GM12878 (cell line): Measurements from ENCODE around the gene PIEZO2. TPM values are rescaled to one million over a fixed set of nuclear protein-coding genes. Genes with fewer than 3 reads are reported as not detected.
A peak's percentile ranks its signal among the peaks of the same experiment; 100 is the strongest.

Experiments
- CUX1 ChIP-seq: IDR thresholded peaks from 2 replicates; pipeline ENCODE4 v1.6.1; 2012; ENCODE audit warnings: improper control_type of control experiment, low read depth, low read length; ENCODE audit not compliant: insufficient replicate concordance
- ESRRA ChIP-seq: IDR thresholded peaks from 2 replicates; pipeline ENCODE4 v1.6.1; 2012; ENCODE audit warnings: mild to moderate bottlenecking, low read length, improper control_type of control experiment
- ETV6 ChIP-seq, 2 experiments: fragments of 450-650 bp in 1 of 2; IDR thresholded peaks in 1 of 2; conservative IDR thresholded peaks in 1 of 2; 2 replicates each; pipeline ENCODE4 v1.6.1; 2014; ENCODE audit warnings: antibody characterized with exemption in 1 of 2, borderline replicate concordance in 1 of 2, low read depth in 1 of 2, mild to moderate bottlenecking in 1 of 2, moderate library complexity in 1 of 2
- EZH2 ChIP-seq: IDR thresholded peaks from 2 replicates; pipeline ENCODE4 v1.6.1; 2012; ENCODE audit warnings: low read depth, mild to moderate bottlenecking, control low read depth, inconsistent platforms, low read length, borderline replicate concordance; ENCODE audit not compliant: control insufficient read depth
- IRF3 ChIP-seq: fragments of 450-650 bp; IDR thresholded peaks from 2 replicates; pipeline ENCODE4 v1.6.1; 2014; ENCODE audit warnings: mild to moderate bottlenecking
- IRF4 ChIP-seq: IDR thresholded peaks from 2 replicates; pipeline ENCODE4 v1.6.1; 2011; ENCODE audit warnings: low read depth, low read length
- MEF2A ChIP-seq: IDR thresholded peaks from 2 replicates; pipeline ENCODE4 v1.6.1; 2011; ENCODE audit warnings: low read depth, mild to moderate bottlenecking, low read length, moderate library complexity; ENCODE audit not compliant: insufficient read depth
- MLLT1 ChIP-seq: fragments of 450-650 bp; IDR thresholded peaks from 2 replicates; pipeline ENCODE4 v1.6.1; 2016; ENCODE audit warnings: mild to moderate bottlenecking
- POU2F2 ChIP-seq: IDR thresholded peaks from 3 replicates; pipeline ENCODE4 v1.6.1; 2011; ENCODE audit warnings: low read depth, mild to moderate bottlenecking, low read length, borderline replicate concordance
- SIN3A ChIP-seq: IDR thresholded peaks from 2 replicates; pipeline ENCODE4 v1.6.1; 2012; ENCODE audit warnings: low read depth, low read length, improper control_type of control experiment
- SUZ12 ChIP-seq: fragments of 200-600 bp; sonication (generic); IDR thresholded peaks from one replicate; pipeline ENCODE4 v1.6.1; 2018; ENCODE audit warnings: antibody characterized with exemption, mild to moderate bottlenecking; ENCODE audit not compliant: unreplicated experiment
- USF2 ChIP-seq: IDR thresholded peaks from 2 replicates; pipeline ENCODE4 v1.6.1; 2011; ENCODE audit warnings: low read depth, low read length, improper control_type of control experiment, borderline replicate concordance
- ZNF217 ChIP-seq: fragments of 450-650 bp; IDR thresholded peaks from 2 replicates; pipeline ENCODE4 v1.6.1; 2017; ENCODE audit warnings: antibody characterized with exemption, mild to moderate bottlenecking
- ZNF687 ChIP-seq: fragments of 450-650 bp; IDR thresholded peaks from 2 replicates; pipeline ENCODE4 v1.6.1; 2017; ENCODE audit warnings: mild to moderate bottlenecking, moderate library complexity
- ZZZ3 ChIP-seq: IDR thresholded peaks from 2 replicates; pipeline ENCODE4 v1.6.1; 2011; ENCODE audit warnings: low read depth; ENCODE audit not compliant: control insufficient read depth, insufficient read length
- polyA plus RNA-seq, 11 experiments: library from polyadenylated mRNA; depleted of rRNA in 4 of 11; unstranded in 6 of 11; stranded (reverse) in 5 of 11; fragments of >200 nt; fragmentation: Nextera tagmentation in 4 of 11; fragmentation: Illumina TruSeq in 1 of 11; extraction: Ambion mirVana in 4 of 11; extraction: Trizol in 1 of 11; gene quantifications; 1 replicate in 1 of 11; 2 replicates in 10 of 11; pipeline versions ENCODE4 v1.2.1 to v1.2.3, GENCODE V29; 2011 to 2016; ENCODE audit warnings: inconsistent platforms in 2 of 11, missing spikeins in 2 of 11, low read depth in 1 of 11
- total RNA-seq, 4 experiments: library from RNA; depleted of rRNA in 3 of 4; stranded (reverse); fragments of >200 nt in 3 of 4; fragmentation: Illumina TruSeq in 1 of 4; extraction: Trizol in 1 of 4; gene quantifications; 2 replicates each; pipeline versions ENCODE4 v1.2.1 to v1.2.3, GENCODE V29; 2013 to 2021

The PIEZO2 gene
- total and polyA plus RNA-seq, 10 of the 15 experiments (the other 5 are each of a cell fraction or from before 2014, with no cell fraction given) = 6.7 to 42.3 (median 27.4) TPM

- TF ChIP-seq ZNF687 (peak; percentile 85), SUZ12 (no peak), USF2 (no peak), ZZZ3 (no peak), IRF4 (no peak), ESRRA (no peak), EZH2 (no peak), ETV6 (conservative IDR thresholded peaks at IDR 0.05 in 1 of 2, IDR thresholded peaks at IDR 0.05 in 1 of 2; ENCODE audit: borderline replicate concordance in 1 of 2, low read depth in 1 of 2) (no peak), MEF2A (no peak), SIN3A (no peak), ZNF217 (no peak), IRF3 (no peak), MLLT1 (0 out of 2 replicates have a peak, but pooled peaks have one; percentile 42), POU2F2 (no peak), CUX1 (no peak)
These were observed 107.1 kb downstream of the PIEZO2 start (continued) for GRCh38 chr18:11042247-11042646.
